Upper lobe of left lung (tissue), 4 donors: Measurements from ENCODE around the gene NCMAP.

Experiments
- CTCF ChIP-seq, 6 experiments: fragments of 450-650 bp in 4 of 6; fragments of 200-600 bp in 2 of 6; sonication (generic) in 2 of 6; IDR thresholded peaks; one replicate each; pipeline ENCODE4 v1.5.1; 2016 to 2019; ENCODE audit warnings: antibody characterized with exemption in 6 of 6
- POLR2A ChIP-seq, 4 donors: fragments of 450-650 bp; IDR thresholded peaks; one replicate each; pipeline ENCODE4 v1.5.1; 2016 to 2017; ENCODE audit warnings: antibody characterized with exemption in 4 of 4, mild to moderate bottlenecking in 2 of 4

- TF ChIP-seq CTCF (IDR thresholded peaks at IDR 0.05) (no peak), POLR2A (IDR thresholded peaks at IDR 0.05) (no peak)
These were observed 11.6 kb upstream of the NCMAP start for GRCh38 chr1:24544239-24544638.
